Hepatocyte (in vitro differentiated cells): ENCODE measurements around the gene SMC1A. TPM values are rescaled to one million over a fixed set of nuclear protein-coding genes. Genes with fewer than 3 reads are reported as not detected.

Experiments used
- DNase-seq: peaks from one replicate; pipeline ENCODE4 v3.0.0-alpha.2; 2016; ENCODE audit warnings: low spot score
- H2AFZ ChIP-seq: fragments of 200-600 bp; sonication (generic); 2 replicates; pipeline ENCODE4 v1.6.0; 2016; ENCODE audit warnings: antibody characterized with exemption, mild to moderate bottlenecking
- H3K27ac ChIP-seq: fragments of 200-600 bp; sonication (generic); 2 replicates; pipeline ENCODE4 v1.5.1; 2016; ENCODE audit warnings: mild to moderate bottlenecking
- H3K27me3 ChIP-seq: fragments of 200-600 bp; sonication (generic); 2 replicates; pipeline ENCODE4 v1.6.1; 2016
- H3K36me3 ChIP-seq: fragments of 200-600 bp; sonication (generic); replicated peaks from 2 replicates; pipeline ENCODE4 v1.5.1; 2016; ENCODE audit warnings: low read depth; ENCODE audit not compliant: insufficient read depth
- H3K4me1 ChIP-seq: fragments of 200-600 bp; sonication (generic); 2 replicates; pipeline ENCODE4 v1.5.1; 2016; ENCODE audit warnings: mild to moderate bottlenecking, moderate library complexity; ENCODE audit not compliant: insufficient read depth
- H3K4me2 ChIP-seq: fragments of 200-600 bp; sonication (generic); 2 replicates; pipeline ENCODE4 v1.6.0; 2016
- H3K4me3 ChIP-seq: fragments of 200-600 bp; sonication (generic); 2 replicates; pipeline ENCODE4 v1.5.1; 2016; ENCODE audit warnings: mild to moderate bottlenecking
- H3K79me2 ChIP-seq: fragments of 200-600 bp; sonication (generic); 2 replicates; pipeline ENCODE4 v1.6.0; 2017; ENCODE audit warnings: mild to moderate bottlenecking
- H3K9me2 ChIP-seq: fragments of 200-600 bp; sonication (generic); replicated peaks from 2 replicates; pipeline ENCODE4 v1.6.0; 2017; ENCODE audit warnings: mild to moderate bottlenecking; ENCODE audit not compliant: insufficient read depth
- H3K9me3 ChIP-seq: fragments of 200-600 bp; sonication (generic); 2 replicates; pipeline ENCODE4 v1.5.1; 2016; ENCODE audit warnings: low read depth, mild to moderate bottlenecking
- H4K20me1 ChIP-seq: fragments of 200-600 bp; sonication (generic); 2 replicates; pipeline ENCODE4 v1.6.0; 2016; ENCODE audit warnings: mild to moderate bottlenecking; ENCODE audit not compliant: insufficient read depth, poor library complexity, severe bottlenecking
- CTCF ChIP-seq: fragments of 200-600 bp; sonication (generic); IDR thresholded peaks from 2 replicates; pipeline ENCODE4 v1.5.1; 2016; ENCODE audit warnings: antibody characterized with exemption, mild to moderate bottlenecking; ENCODE audit not compliant: poor library complexity
- EZH2 ChIP-seq: fragments of 200-600 bp; sonication (generic); IDR thresholded peaks from 2 replicates; pipeline ENCODE4 v1.6.1; 2016; ENCODE audit warnings: antibody characterized with exemption, mild to moderate bottlenecking, borderline replicate concordance
- EZH2phosphoT487 ChIP-seq: fragments of 200-600 bp; sonication (generic); IDR thresholded peaks from one replicate; pipeline ENCODE4 v1.6.1; 2018; ENCODE audit warnings: antibody characterized with exemption, mild to moderate bottlenecking, low read depth, moderate library complexity; ENCODE audit not compliant: unreplicated experiment, severe bottlenecking
- WGBS: methylation state at CpG from one replicate; pipeline ENCODE4 v1.1.6; 2016; ENCODE audit warnings: low lambda C conversion rate; ENCODE audit errors: missing lambda C conversion rate; 5-methylcytosine and 5-hydroxymethylcytosine counted together
- polyA plus RNA-seq: library from polyadenylated mRNA; unstranded; fragments of >200 nt; fragmentation: Nextera tagmentation; extraction: Ambion mirVana; gene quantifications from 2 replicates; pipeline ENCODE4 v1.2.1, GENCODE V29; 2016
- total RNA-seq: library from RNA; depleted of rRNA; stranded (reverse); fragments of >200 nt; gene quantifications from 2 replicates; pipeline ENCODE4 v1.2.3, GENCODE V29; 2014

The SMC1A gene
- total and polyA plus RNA-seq, 2 experiments from 2014 or later: 14.0 to 24.7 TPM

DNA sequence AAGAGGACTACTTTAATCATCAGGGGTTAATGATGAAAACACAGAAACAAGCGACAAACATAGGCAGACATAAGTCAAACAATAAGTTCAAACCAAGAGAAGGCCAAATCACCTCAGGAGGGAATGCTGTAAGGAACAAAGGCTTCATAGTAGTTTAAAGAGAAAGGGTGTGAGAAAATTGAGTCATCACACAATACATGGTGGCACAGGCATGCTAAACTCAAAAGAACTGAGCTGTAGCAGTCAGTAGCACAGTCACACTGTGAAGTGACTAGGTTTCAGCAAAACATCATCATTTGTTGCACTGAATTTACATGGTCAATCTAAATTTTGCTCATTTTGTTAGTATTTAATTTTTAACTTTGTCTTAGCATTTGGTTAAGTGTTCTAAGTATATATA is 24.2 kb downstream of the SMC1A start:
- no peak for DNase-seq
- no peaks in the 10 kb centered on the region for H3K9me3 ChIP-seq
- H3K4me2 ChIP-seq: no peak overlapping the region
- no peak overlapping the region for H2AFZ ChIP-seq
- 82% methylated on average over 1 of the region's 1 CpG for WGBS
- no peaks in the 10 kb centered on the region for H3K79me2 ChIP-seq
- H3K27ac ChIP-seq: no peak overlapping the region
- TF ChIP-seq EZH2: no peak
- no peak for TF ChIP-seq CTCF
- no peak for TF ChIP-seq EZH2phosphoT487
- no peaks in the 10 kb centered on the region for H3K36me3 ChIP-seq
- no peaks in the 10 kb centered on the region for H3K4me1 ChIP-seq
- no peaks in the 10 kb centered on the region for H3K9me2 ChIP-seq
- no peaks in the 10 kb centered on the region for H4K20me1 ChIP-seq
- H3K4me3 ChIP-seq: no peak overlapping the region
- no peaks in the 10 kb centered on the region for H3K27me3 ChIP-seq

DNA sequence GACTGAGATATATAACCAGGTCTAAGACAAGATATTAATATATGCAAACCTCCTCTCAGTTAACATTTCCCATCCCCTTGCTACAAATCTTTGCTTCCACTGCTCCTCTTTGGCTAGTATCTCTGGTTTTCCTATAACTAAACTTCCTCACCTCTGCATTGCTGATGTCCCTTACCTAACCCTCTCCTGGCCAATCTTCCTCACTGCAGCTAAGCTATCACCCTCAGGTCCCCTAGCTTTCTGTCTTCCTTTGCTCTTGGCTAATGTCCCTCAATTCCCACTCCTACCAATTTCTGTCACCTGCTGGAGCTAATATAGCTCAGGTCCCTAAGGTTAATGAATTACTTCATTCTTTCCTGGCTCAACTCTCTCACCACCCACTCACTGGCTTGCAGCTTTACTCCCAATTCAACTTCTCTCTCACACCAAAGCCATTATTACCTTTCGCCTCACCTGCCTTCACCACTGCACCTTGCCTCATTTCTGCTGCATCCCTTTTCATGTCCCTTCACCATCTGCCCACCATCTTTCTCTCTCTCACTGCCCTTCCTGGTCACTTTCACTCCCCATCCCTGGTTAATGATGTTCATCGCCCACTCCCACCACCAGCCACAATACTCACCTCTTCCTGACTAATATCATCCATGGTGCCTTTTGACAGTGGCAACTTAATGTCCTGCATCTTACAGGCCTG is 26.7 kb downstream of the SMC1A start:
- H2AFZ ChIP-seq: no peak overlapping the region
- no peaks in the 10 kb centered on the region for H3K4me1 ChIP-seq
- H3K27ac ChIP-seq: no peak overlapping the region
- H3K4me2 ChIP-seq: no peak overlapping the region
- H3K4me3 ChIP-seq: no peak overlapping the region
- no peaks in the 10 kb centered on the region for H3K27me3 ChIP-seq
- TF ChIP-seq EZH2phosphoT487 (no peak), EZH2 (no peak), CTCF (no peak)
- 76% methylated on average over 2 of the region's 2 CpGs for WGBS
- no peaks in the 10 kb centered on the region for H3K79me2 ChIP-seq
- H3K9me3 ChIP-seq: no peaks in the 10 kb centered on the region
- no peak for DNase-seq
- no peaks in the 10 kb centered on the region for H3K36me3 ChIP-seq
- H3K9me2 ChIP-seq: no peaks in the 10 kb centered on the region
- H4K20me1 ChIP-seq: no peaks in the 10 kb centered on the region

GRCh38 chrX:53383376-53384076 is 38.9 kb downstream of the SMC1A start:
- no peaks in the 10 kb centered on the region for H3K27me3 ChIP-seq
- no peak overlapping the region for H2AFZ ChIP-seq
- DNase-seq: no peak
- no peaks in the 10 kb centered on the region for H3K79me2 ChIP-seq
- H3K9me3 ChIP-seq: no peaks in the 10 kb centered on the region
- TF ChIP-seq CTCF (no peak), EZH2phosphoT487 (no peak), EZH2 (no peak)
- no peaks in the 10 kb centered on the region for H3K4me1 ChIP-seq
- no peaks in the 10 kb centered on the region for H4K20me1 ChIP-seq
- 51% methylated on average over 4 of the region's 4 CpGs for WGBS
- H3K36me3 ChIP-seq: no peaks in the 10 kb centered on the region
- H3K9me2 ChIP-seq: no peaks in the 10 kb centered on the region
- peak overlapping the region; percentile 21 for H3K27ac ChIP-seq
- no peak overlapping the region for H3K4me3 ChIP-seq
- no peak overlapping the region for H3K4me2 ChIP-seq
